HepG2 (cell line): ENCODE results near the gene FGL2. TPM values are rescaled to one million over a fixed set of nuclear protein-coding genes. Genes with fewer than 3 reads are reported as not detected.

Experiments
- BORCS8-MEF2B ChIP-seq: sonication (generic); formaldehyde crosslinking; IDR thresholded peaks from 2 replicates; pipeline ENCODE4 v1.8.0; 2022; ENCODE audit warnings: mild to moderate bottlenecking, missing genetic modification reagents
- DMAP1 ChIP-seq: IDR thresholded peaks from 2 replicates; pipeline ENCODE4 v1.6.1; 2016
- DPF2 ChIP-seq: sonication (generic); formaldehyde crosslinking; IDR thresholded peaks from 2 replicates; pipeline ENCODE4 v1.4.0; 2020; ENCODE audit warnings: mild to moderate bottlenecking, low read depth, missing genetic modification reagents, borderline replicate concordance
- FOXK2 ChIP-seq: fragments of 450-650 bp; IDR thresholded peaks from 2 replicates; pipeline ENCODE4 v1.6.1; 2016
- HDAC2 ChIP-seq: sonication (generic); formaldehyde crosslinking; IDR thresholded peaks from 2 replicates; pipeline ENCODE4 v1.4.0; 2020; ENCODE audit warnings: missing genetic modification reagents
- JUND ChIP-seq: sonication (generic); formaldehyde crosslinking; IDR thresholded peaks from 2 replicates; pipeline ENCODE4 v1.8.0; 2022; ENCODE audit warnings: mild to moderate bottlenecking, missing genetic modification reagents
- MIER3 ChIP-seq: IDR thresholded peaks from 2 replicates; pipeline ENCODE4 v1.6.1; 2016; ENCODE audit warnings: missing compliant biosample characterization, borderline replicate concordance
- MIXL1 ChIP-seq: IDR thresholded peaks from 2 replicates; pipeline ENCODE4 v1.6.1; 2016
- NKX3-1 ChIP-seq: sonication (generic); formaldehyde crosslinking; IDR thresholded peaks from 2 replicates; pipeline ENCODE4 v1.5.0; 2020; ENCODE audit warnings: missing genetic modification reagents
- PRPF4 ChIP-seq: fragments of 200-400 bp; formaldehyde crosslinking; IDR thresholded peaks from 2 replicates; pipeline ENCODE4 v1.6.1; 2016; ENCODE audit warnings: low read length, low read depth; ENCODE audit not compliant: poor library complexity, severe bottlenecking
- REXO4 ChIP-seq: sonication (generic); formaldehyde crosslinking; IDR thresholded peaks from 2 replicates; pipeline ENCODE4 v1.8.0; 2022; ENCODE audit warnings: missing genetic modification reagents, mild to moderate bottlenecking, borderline replicate concordance
- SALL1 ChIP-seq: sonication (generic); formaldehyde crosslinking; IDR thresholded peaks from 2 replicates; pipeline ENCODE4 v1.8.0; 2022; ENCODE audit warnings: mild to moderate bottlenecking, missing genetic modification reagents
- SMARCC2 ChIP-seq: fragments of 450-650 bp; IDR thresholded peaks from 2 replicates; pipeline ENCODE4 v1.6.1; 2017; ENCODE audit warnings: antibody characterized with exemption, mild to moderate bottlenecking
- SYNCRIP ChIP-seq: fragments of 200-400 bp; formaldehyde crosslinking; IDR thresholded peaks from 2 replicates; pipeline ENCODE4 v1.6.1; 2018; ENCODE audit warnings: mild to moderate bottlenecking, low read depth, low read length; ENCODE audit not compliant: insufficient read depth
- TCF7 ChIP-seq: sonication (generic); IDR thresholded peaks from 2 replicates; pipeline ENCODE4 v1.6.1; 2016; ENCODE audit warnings: antibody characterized with exemption, low read depth
- TMF1 ChIP-seq: sonication (generic); formaldehyde crosslinking; IDR thresholded peaks from 2 replicates; pipeline ENCODE4 v1.8.1; 2022; ENCODE audit warnings: low read depth, missing genetic modification reagents
- TRIM24 ChIP-seq: sonication (generic); formaldehyde crosslinking; IDR thresholded peaks from 2 replicates; pipeline ENCODE4 v1.8.0; 2022; ENCODE audit warnings: mild to moderate bottlenecking, missing genetic modification reagents
- ZNF101 ChIP-seq: sonication (generic); formaldehyde crosslinking; IDR thresholded peaks from 2 replicates; pipeline ENCODE4 v1.4.0; 2020; ENCODE audit warnings: mild to moderate bottlenecking, low read depth, missing genetic modification reagents, borderline replicate concordance
- ZNF501 ChIP-seq: sonication (generic); formaldehyde crosslinking; IDR thresholded peaks from 2 replicates; pipeline ENCODE4 v1.5.1; 2020; ENCODE audit warnings: mild to moderate bottlenecking, moderate library complexity, missing genetic modification reagents
- ZNF549 ChIP-seq: sonication (generic); formaldehyde crosslinking; IDR thresholded peaks from 2 replicates; pipeline ENCODE4 v1.5.0; 2020; ENCODE audit warnings: missing genetic modification reagents
- ZNF7 ChIP-seq: IDR thresholded peaks from 2 replicates; pipeline ENCODE4 v1.6.1; 2016; ENCODE audit warnings: missing biosample characterization, missing genetic modification reagents
- ZNF709 ChIP-seq: sonication (generic); formaldehyde crosslinking; IDR thresholded peaks from 2 replicates; pipeline ENCODE4 v1.5.0; 2020; ENCODE audit warnings: mild to moderate bottlenecking, missing genetic modification reagents
- ZSCAN30 ChIP-seq: sonication (generic); formaldehyde crosslinking; IDR thresholded peaks from 2 replicates; pipeline ENCODE4 v1.5.0; 2020; ENCODE audit warnings: mild to moderate bottlenecking, missing genetic modification reagents
- ZSCAN31 ChIP-seq: sonication (generic); formaldehyde crosslinking; IDR thresholded peaks from 2 replicates; pipeline ENCODE4 v1.5.0; 2020; ENCODE audit warnings: low read depth, mild to moderate bottlenecking, missing genetic modification reagents
- polyA plus RNA-seq, 8 experiments: library from polyadenylated mRNA; depleted of rRNA in 3 of 8; stranded (reverse) in 7 of 8; unstranded in 1 of 8; fragments of >200 nt; fragmentation: Illumina TruSeq in 4 of 8; extraction: Trizol in 4 of 8; gene quantifications; 2 replicates each; pipeline versions ENCODE4 v1.2.1 to v1.2.3, GENCODE V29; 2011 to 2016; ENCODE audit warnings: low read depth in 4 of 8, missing spikeins in 1 of 8, mixed read lengths in 1 of 8; ENCODE audit not compliant: insufficient read depth in 1 of 8
- total RNA-seq, 5 experiments: library from RNA; depleted of rRNA; stranded (reverse); fragments of >200 nt; fragmentation: Illumina TruSeq; extraction: Trizol; gene quantifications; 2 replicates each; pipeline ENCODE4 v1.2.3, GENCODE V29; 2016; ENCODE audit warnings: low read depth in 1 of 5
- TF ChIP-seq, protein P1 (sequence below): IDR thresholded peaks from 2 replicates; pipeline ENCODE4 v1.6.1; 2018; ENCODE audit warnings: missing genetic modification reagents, mild to moderate bottlenecking, missing compliant biosample characterization
- TF ChIP-seq, protein P2 (sequence below): sonication (generic); formaldehyde crosslinking; IDR thresholded peaks from 2 replicates; pipeline ENCODE4 v1.4.0; 2020; ENCODE audit warnings: missing genetic modification reagents
- TF ChIP-seq, protein P3 (sequence below): sonication (generic); formaldehyde crosslinking; IDR thresholded peaks from 2 replicates; pipeline ENCODE4 v1.4.0; 2020; ENCODE audit warnings: missing genetic modification reagents
- TF ChIP-seq, protein P4 (sequence below): sonication (generic); formaldehyde crosslinking; IDR thresholded peaks from 2 replicates; pipeline ENCODE4 v1.9.0; 2022; ENCODE audit warnings: missing genetic modification reagents, mild to moderate bottlenecking, borderline replicate concordance

Gene FGL2
- total and polyA plus RNA-seq, 2 of the 13 experiments (the other 11 are each of a cell fraction or from before 2014, with no cell fraction given), result 0.04 to 0.15 TPM

DNA sequence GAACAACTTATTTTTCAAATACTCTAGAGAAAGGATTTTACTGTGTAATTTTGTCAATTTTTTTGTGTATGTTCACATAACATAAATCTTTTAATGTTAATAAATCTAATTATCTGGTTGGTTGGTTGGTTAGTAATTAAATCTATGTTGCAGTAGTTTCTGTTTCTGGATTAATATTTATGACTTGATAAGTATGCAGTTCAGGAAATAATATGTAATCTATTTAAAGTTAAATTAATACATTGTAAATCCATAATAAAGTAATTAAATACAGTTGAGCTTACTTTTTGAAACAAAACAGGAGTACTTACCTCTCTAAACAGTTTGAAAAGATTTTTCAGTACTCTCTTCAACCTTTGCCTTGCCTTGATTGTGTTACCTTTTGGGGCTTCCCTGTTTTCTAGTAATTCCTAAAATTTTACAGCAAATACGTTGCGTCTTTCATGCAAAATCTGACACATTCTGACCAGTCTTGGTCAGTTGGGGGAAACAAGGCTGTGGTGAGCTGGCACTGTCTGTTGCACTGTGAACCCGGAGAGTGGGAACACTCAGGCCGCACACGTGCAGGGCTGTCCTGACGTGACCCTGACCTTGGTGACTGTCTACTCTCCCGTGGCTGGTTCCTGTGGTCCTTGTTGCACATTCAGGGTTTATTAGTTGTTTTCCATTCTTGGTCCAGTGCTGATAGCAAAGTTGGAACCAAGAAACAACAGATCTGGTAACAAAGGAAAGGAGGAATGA is 45.6 kb upstream of the FGL2 start (continued):
- TF ChIP-seq TCF7 (peak; percentile 57; the same call in 1 of the 2 replicates), SALL1 (CRISPR knock-in tag) (peak; percentile 96), JUND (no peak), NKX3-1 (CRISPR knock-in tag) (no peak), REXO4 (no peak), MIER3 (peak; percentile 86; the same call in 1 of the 2 replicates), ZNF101 (CRISPR knock-in tag) (no peak), SYNCRIP (no peak), DPF2 (CRISPR knock-in tag) (0 out of 2 replicates have a peak, but pooled peaks have one; percentile 47), MIXL1 (CRISPR knock-in tag) (peak; percentile 73), PRPF4 (no peak), ZNF549 (CRISPR knock-in tag) (no peak), FOXK2 (0 out of 2 replicates have a peak, but pooled peaks have one; percentile 11), SMARCC2 (no peak), ZSCAN30 (CRISPR knock-in tag) (no peak), HDAC2 (CRISPR knock-in tag) (peak; percentile 85), TMF1 (CRISPR knock-in tag) (no peak), ZNF7 (CRISPR knock-in tag) (no peak), TRIM24 (CRISPR knock-in tag) (no peak), ZSCAN31 (CRISPR knock-in tag) (no peak; the same call in 1 of the 2 replicates), ZNF501 (CRISPR knock-in tag) (0 out of 2 replicates have a peak, but pooled peaks have one; percentile 27), DMAP1 (CRISPR knock-in tag) (peak; percentile 77), ZNF709 (0 out of 2 replicates have a peak, but pooled peaks have one; percentile 33), BORCS8-MEF2B (CRISPR knock-in tag) (no peak)
- TF ChIP-seq, protein P1, sequence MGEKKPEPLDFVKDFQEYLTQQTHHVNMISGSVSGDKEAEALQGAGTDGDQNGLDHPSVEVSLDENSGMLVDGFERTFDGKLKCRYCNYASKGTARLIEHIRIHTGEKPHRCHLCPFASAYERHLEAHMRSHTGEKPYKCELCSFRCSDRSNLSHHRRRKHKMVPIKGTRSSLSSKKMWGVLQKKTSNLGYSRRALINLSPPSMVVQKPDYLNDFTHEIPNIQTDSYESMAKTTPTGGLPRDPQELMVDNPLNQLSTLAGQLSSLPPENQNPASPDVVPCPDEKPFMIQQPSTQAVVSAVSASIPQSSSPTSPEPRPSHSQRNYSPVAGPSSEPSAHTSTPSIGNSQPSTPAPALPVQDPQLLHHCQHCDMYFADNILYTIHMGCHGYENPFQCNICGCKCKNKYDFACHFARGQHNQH (CRISPR knock-in tag), result no peak
- TF ChIP-seq, protein P2, sequence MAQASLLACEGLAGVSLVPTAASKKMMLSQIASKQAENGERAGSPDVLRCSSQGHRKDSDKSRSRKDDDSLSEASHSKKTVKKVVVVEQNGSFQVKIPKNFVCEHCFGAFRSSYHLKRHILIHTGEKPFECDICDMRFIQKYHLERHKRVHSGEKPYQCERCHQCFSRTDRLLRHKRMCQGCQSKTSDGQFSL (CRISPR knock-in tag), result no peak
- TF ChIP-seq, protein P3, sequence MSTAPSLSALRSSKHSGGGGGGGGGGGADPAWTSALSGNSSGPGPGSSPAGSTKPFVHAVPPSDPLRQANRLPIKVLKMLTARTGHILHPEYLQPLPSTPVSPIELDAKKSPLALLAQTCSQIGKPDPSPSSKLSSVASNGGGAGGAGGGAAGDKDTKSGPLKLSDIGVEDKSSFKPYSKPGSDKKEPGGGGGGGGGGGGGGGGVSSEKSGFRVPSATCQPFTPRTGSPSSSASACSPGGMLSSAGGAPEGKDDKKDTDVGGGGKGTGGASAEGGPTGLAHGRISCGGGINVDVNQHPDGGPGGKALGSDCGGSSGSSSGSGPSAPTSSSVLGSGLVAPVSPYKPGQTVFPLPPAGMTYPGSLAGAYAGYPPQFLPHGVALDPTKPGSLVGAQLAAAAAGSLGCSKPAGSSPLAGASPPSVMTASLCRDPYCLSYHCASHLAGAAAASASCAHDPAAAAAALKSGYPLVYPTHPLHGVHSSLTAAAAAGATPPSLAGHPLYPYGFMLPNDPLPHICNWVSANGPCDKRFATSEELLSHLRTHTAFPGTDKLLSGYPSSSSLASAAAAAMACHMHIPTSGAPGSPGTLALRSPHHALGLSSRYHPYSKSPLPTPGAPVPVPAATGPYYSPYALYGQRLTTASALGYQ (CRISPR knock-in tag), result no peak
- TF ChIP-seq, protein P4, sequence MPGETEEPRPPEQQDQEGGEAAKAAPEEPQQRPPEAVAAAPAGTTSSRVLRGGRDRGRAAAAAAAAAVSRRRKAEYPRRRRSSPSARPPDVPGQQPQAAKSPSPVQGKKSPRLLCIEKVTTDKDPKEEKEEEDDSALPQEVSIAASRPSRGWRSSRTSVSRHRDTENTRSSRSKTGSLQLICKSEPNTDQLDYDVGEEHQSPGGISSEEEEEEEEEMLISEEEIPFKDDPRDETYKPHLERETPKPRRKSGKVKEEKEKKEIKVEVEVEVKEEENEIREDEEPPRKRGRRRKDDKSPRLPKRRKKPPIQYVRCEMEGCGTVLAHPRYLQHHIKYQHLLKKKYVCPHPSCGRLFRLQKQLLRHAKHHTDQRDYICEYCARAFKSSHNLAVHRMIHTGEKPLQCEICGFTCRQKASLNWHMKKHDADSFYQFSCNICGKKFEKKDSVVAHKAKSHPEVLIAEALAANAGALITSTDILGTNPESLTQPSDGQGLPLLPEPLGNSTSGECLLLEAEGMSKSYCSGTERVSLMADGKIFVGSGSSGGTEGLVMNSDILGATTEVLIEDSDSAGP (CRISPR knock-in tag), result no peak
